WTC11 (cell line): ENCODE data around the gene SDK2. TPM values are rescaled to one million over a fixed set of nuclear protein-coding genes. Genes with fewer than 3 reads are reported as not detected.

Experiments
- ATAC-seq: fragments of 200-7000 bp; cut with Tn5 transposase; 2 replicates; pipeline ENCODE4 v1.10.0; 2021; ENCODE audit warnings: mild to moderate bottlenecking, moderate library complexity
- CTCF ChIA-PET: fragments of 300-600 bp; sonication (Branson Sonifier 250); formaldehyde crosslinking; loops from one replicate; lab custom pipeline; 2021; ENCODE audit warnings: antibody characterized with exemption; lab: Charles Lee
- POLR2A ChIA-PET: fragments of 350-600 bp; sonication (Branson Sonifier 250); formaldehyde crosslinking; loops from one replicate; lab custom pipeline; 2021; ENCODE audit warnings: antibody characterized with exemption; lab: Charles Lee
- DNase-seq: peaks from one replicate; pipeline ENCODE4 v3.0.0; 2021; ENCODE audit warnings: low spot score
- H3K27ac Mint-ChIP-seq: 2 replicates; pipeline ENCODE4 v1.8.0; 2021; ENCODE audit warnings: mixed read lengths
- H3K27me3 Mint-ChIP-seq: 2 replicates; pipeline ENCODE4 v1.8.0; 2021; ENCODE audit warnings: low read depth, mild to moderate bottlenecking, moderate library complexity, mixed read lengths
- H3K36me3 Mint-ChIP-seq: 2 replicates; pipeline ENCODE4 v1.8.0; 2021; ENCODE audit warnings: mixed read lengths
- H3K4me1 Mint-ChIP-seq: 2 replicates; pipeline ENCODE4 v1.8.0; 2022; ENCODE audit warnings: mixed read lengths
- H3K4me3 Mint-ChIP-seq: 2 replicates; pipeline ENCODE4 v1.8.0; 2021; ENCODE audit warnings: mild to moderate bottlenecking, moderate library complexity, mixed read lengths
- H3K9me3 Mint-ChIP-seq: 2 replicates; pipeline ENCODE4 v1.8.0; 2021; ENCODE audit warnings: mixed read lengths
- AR ChIP-seq: fragments of 250-450 bp; sonication (Bioruptor Pico); IDR thresholded peaks from 2 replicates; pipeline ENCODE4 v1.9.0; 2021; ENCODE audit warnings: mild to moderate bottlenecking
- ATF3 ChIP-seq: sonication (generic); formaldehyde crosslinking; conservative IDR thresholded peaks from 2 replicates; pipeline ENCODE4 v1.8.1; 2022; ENCODE audit warnings: mild to moderate bottlenecking, missing genetic modification reagents
- CTCF ChIP-seq: fragments of 200-600 bp; IDR thresholded peaks from 2 replicates; pipeline ENCODE4 v1.8.0; 2022; ENCODE audit warnings: antibody characterized with exemption
- ETV6 ChIP-seq: sonication (generic); formaldehyde crosslinking; IDR thresholded peaks from 2 replicates; pipeline ENCODE4 v1.8.1; 2022; ENCODE audit warnings: mild to moderate bottlenecking, missing genetic modification reagents
- FOXK1 ChIP-seq: sonication (generic); formaldehyde crosslinking; IDR thresholded peaks from 2 replicates; pipeline ENCODE4 v1.8.0; 2022; ENCODE audit warnings: mild to moderate bottlenecking, moderate library complexity, missing genetic modification reagents
- HMGA2 ChIP-seq: fragments of 250-450 bp; sonication (Bioruptor Pico); IDR thresholded peaks from 2 replicates; pipeline ENCODE4 v1.4.0; 2021; ENCODE audit warnings: mild to moderate bottlenecking, moderate library complexity
- IRF2 ChIP-seq: sonication (generic); formaldehyde crosslinking; IDR thresholded peaks from 2 replicates; pipeline ENCODE4 v1.8.0; 2022; ENCODE audit warnings: low read depth, missing genetic modification reagents, borderline replicate concordance
- NFE2L1 ChIP-seq: sonication (generic); formaldehyde crosslinking; IDR thresholded peaks from 2 replicates; pipeline ENCODE4 v1.8.1; 2023; ENCODE audit warnings: missing genetic modification reagents
- NFYB ChIP-seq: sonication (generic); formaldehyde crosslinking; conservative IDR thresholded peaks from 2 replicates; pipeline ENCODE4 v1.8.0; 2022; ENCODE audit warnings: low read depth, missing genetic modification reagents
- NR1H2 ChIP-seq: sonication (generic); formaldehyde crosslinking; IDR thresholded peaks from 2 replicates; pipeline ENCODE4 v1.9.0; 2021; ENCODE audit warnings: mild to moderate bottlenecking, moderate library complexity, missing genetic modification reagents
- RELA ChIP-seq: sonication (generic); formaldehyde crosslinking; IDR thresholded peaks from 2 replicates; pipeline ENCODE4 v1.8.1; 2022; ENCODE audit warnings: missing genetic modification reagents, mild to moderate bottlenecking, borderline replicate concordance
- STAT6 ChIP-seq: sonication (generic); formaldehyde crosslinking; conservative IDR thresholded peaks from 2 replicates; pipeline ENCODE4 v1.8.1; 2023; ENCODE audit warnings: mild to moderate bottlenecking, low read depth, missing genetic modification reagents, moderate library complexity
- USF2 ChIP-seq: sonication (generic); formaldehyde crosslinking; IDR thresholded peaks from 2 replicates; pipeline ENCODE4 v1.8.1; 2023; ENCODE audit warnings: mild to moderate bottlenecking, missing genetic modification reagents, moderate library complexity
- ZNF121 ChIP-seq: sonication (generic); formaldehyde crosslinking; IDR thresholded peaks from 2 replicates; pipeline ENCODE4 v1.8.0; 2023; ENCODE audit warnings: missing genetic modification reagents
- ZNF396 ChIP-seq: fragments of 250-450 bp; sonication (Bioruptor Pico); IDR thresholded peaks from 2 replicates; pipeline ENCODE4 v1.8.0; 2021; ENCODE audit warnings: mild to moderate bottlenecking, moderate library complexity, borderline replicate concordance
- ZNF423 ChIP-seq: fragments of 250-450 bp; sonication (Bioruptor Pico); IDR thresholded peaks from 2 replicates; pipeline ENCODE4 v2.1.2; 2022; ENCODE audit warnings: mild to moderate bottlenecking, moderate library complexity
- ZNF512 ChIP-seq: sonication (generic); formaldehyde crosslinking; IDR thresholded peaks from 2 replicates; pipeline ENCODE4 v1.8.1; 2022; ENCODE audit warnings: missing genetic modification reagents, borderline replicate concordance
- ZNF532 ChIP-seq: fragments of 250-450 bp; sonication (Bioruptor Pico); IDR thresholded peaks from 2 replicates; pipeline ENCODE4 v1.9.0; 2021; ENCODE audit warnings: mild to moderate bottlenecking, borderline replicate concordance
- total RNA-seq: library from RNA; stranded (reverse); gene quantifications from 3 replicates; pipeline ENCODE4 v1.2.3, GENCODE V29; 2021

SDK2 gene
- total RNA-seq, 1 experiment from 2014 or later: 14.8 TPM

- ChIA-PET CTCF (interaction anchor here (0.5 to 2.3 kb wide), 3 partner anchors 7 to 70 kb away, joined by 3 to 6 read pairs (median 5); no protein-coding TSS in a partner anchor), POLR2A (no interaction called here)
- H3K27ac Mint-ChIP-seq: no peak overlapping the region
- DNase-seq (no peak), ATAC-seq (no peak)
- H3K4me1 Mint-ChIP-seq: peaks cover 10% of the 10 kb centered on the region
- TF ChIP-seq FOXK1 (CRISPR knock-in tag) (no peak), ATF3 (CRISPR knock-in tag) (no peak), HMGA2 (no peak), ZNF512 (CRISPR knock-in tag) (no peak), USF2 (CRISPR knock-in tag) (no peak), ZNF121 (no peak), AR (CRISPR knock-in tag) (no peak), ZNF423 (CRISPR knock-in tag) (no peak), STAT6 (CRISPR knock-in tag) (no peak), ETV6 (no peak), NR1H2 (CRISPR knock-in tag) (no peak), IRF2 (CRISPR knock-in tag) (no peak), CTCF (no peak), RELA (no peak), ZNF532 (CRISPR knock-in tag) (no peak), ZNF396 (CRISPR knock-in tag) (no peak), NFE2L1 (CRISPR knock-in tag) (no peak), NFYB (CRISPR knock-in tag) (no peak)
- no peaks in the 10 kb centered on the region for H3K27me3 Mint-ChIP-seq
- H3K36me3 Mint-ChIP-seq: no peaks in the 10 kb centered on the region
- no peaks in the 10 kb centered on the region for H3K9me3 Mint-ChIP-seq
- H3K4me3 Mint-ChIP-seq: no peak overlapping the region
These were observed 64.1 kb downstream of the SDK2 start for GRCh38 chr17:73580073-73580710.
